HepG2 (cell line): ENCODE results near the gene APCDD1L. TPM values are rescaled to one million over a fixed set of nuclear protein-coding genes. Genes with fewer than 3 reads are reported as not detected.
A peak's percentile ranks its signal among the peaks of the same experiment; 100 is the strongest.

Experiments
- ATAC-seq: fragments of 200-7000 bp; cut with Tn5 transposase; 3 replicates; pipeline ENCODE4 v1.9.1; 2020; ENCODE audit warnings: mild to moderate bottlenecking, moderate library complexity
- BruUV-seq: library from RNA; stranded (reverse); fragments of 400-500 nt; replicated peaks from 2 replicates; lab custom pipeline; 2021; lab: Mats Ljungman, UMichigan
- CTCF ChIA-PET: fragments of 300-600 bp; formaldehyde crosslinking; extraction: SDS; loops from one replicate; lab custom pipeline; 2021; ENCODE audit warnings: low total read pairs, inconsistent platforms, low intra/inter-chr PET ratio; lab: Yijun Ruan, JAX
- POLR2A ChIA-PET: fragments of 350-600 bp; sonication (Branson Sonifier 250); formaldehyde crosslinking; loops from one replicate; lab custom pipeline; 2020; ENCODE audit warnings: antibody characterized with exemption, inconsistent platforms; lab: Yijun Ruan, JAX
- DNase-seq: peaks from one replicate; pipeline ENCODE4 v3.0.0-alpha.2; 2015; ENCODE audit warnings: low spot score
- FAIRE-seq: peaks from 3 replicates; lab custom pipeline; 2011; peaks lifted over from hg19 to GRCh38; lab: Jason Lieb, UNC
- H2AFZ ChIP-seq: one replicate; pipeline ENCODE4 v1.6.1; 2011; ENCODE audit warnings: low read length, inconsistent platforms
- H3K27ac ChIP-seq: fragments of 300-600 bp; 3 replicates; pipeline ENCODE4 v1.8.0; 2011; ENCODE audit warnings: mixed run types, mild to moderate bottlenecking, mixed read lengths, low read length, inconsistent platforms; ENCODE audit not compliant: insufficient read depth; ENCODE audit errors: extremely low read length
- H3K27me3 ChIP-seq, 2 experiments: fragments of 200-600 bp in 1 of 2; 2 replicates in 1 of 2; 3 replicates in 1 of 2; pipeline versions ENCODE4 v1.6.0 to v1.8.0; 2011; ENCODE audit warnings: low read length in 2 of 2, mild to moderate bottlenecking in 2 of 2, moderate library complexity in 2 of 2, inconsistent platforms in 1 of 2; ENCODE audit not compliant: insufficient read depth in 2 of 2, control insufficient read depth in 1 of 2
- H3K36me3 ChIP-seq, 2 experiments: fragments of 200-600 bp in 1 of 2; replicated peaks in 1 of 2; 2 replicates in 1 of 2; 3 replicates in 1 of 2; pipeline versions ENCODE4 v1.5.1 to v1.8.0; 2011; ENCODE audit warnings: low read length in 2 of 2, inconsistent platforms in 1 of 2; ENCODE audit not compliant: insufficient read depth in 2 of 2, control insufficient read depth in 1 of 2
- H3K4me1 ChIP-seq: 2 replicates; pipeline ENCODE4 v1.5.1; 2012; ENCODE audit warnings: low read length, inconsistent platforms; ENCODE audit not compliant: insufficient read depth
- H3K4me2 ChIP-seq: 2 replicates; pipeline ENCODE4 v1.6.0; 2011; ENCODE audit warnings: low read depth, low read length, inconsistent platforms
- H3K4me3 ChIP-seq, 3 experiments: fragments of 200-600 bp in 1 of 3; sonication (generic), shearing (Covaris generic) in 1 of 3; replicated peaks in 1 of 3; 2 replicates each; pipeline ENCODE4 v1.5.1; 2011 to 2016; ENCODE audit warnings: low read length in 3 of 3, inconsistent platforms in 2 of 3, low read depth in 2 of 3, mild to moderate bottlenecking in 2 of 3, control low read depth in 1 of 3, mixed read lengths in 1 of 3; ENCODE audit not compliant: insufficient read depth in 1 of 3
- H3K79me2 ChIP-seq: one replicate; pipeline ENCODE4 v1.6.1; 2011; ENCODE audit warnings: low read length, inconsistent platforms; ENCODE audit not compliant: insufficient read depth
- H3K9ac ChIP-seq: 2 replicates; pipeline ENCODE4 v1.6.0; 2011; ENCODE audit warnings: mild to moderate bottlenecking, low read depth, low read length, inconsistent platforms; ENCODE audit not compliant: insufficient read depth
- H3K9me3 ChIP-seq: 2 replicates; pipeline ENCODE4 v1.5.1; 2012; ENCODE audit warnings: mild to moderate bottlenecking, low read length
- H4K20me1 ChIP-seq: 2 replicates; pipeline ENCODE4 v1.6.0; 2011; ENCODE audit warnings: inconsistent platforms, mild to moderate bottlenecking, low read length, moderate library complexity; ENCODE audit not compliant: insufficient read depth
- MAFF ChIP-seq: IDR thresholded peaks from 2 replicates; pipeline ENCODE4 v1.6.1; 2011; ENCODE audit warnings: low read depth, low read length, improper control_type of control experiment
- MAFK ChIP-seq, 2 experiments: IDR thresholded peaks in 1 of 2; conservative IDR thresholded peaks in 1 of 2; 2 replicates each; pipeline ENCODE4 v1.6.1; 2011; ENCODE audit warnings: improper control_type of control experiment in 2 of 2, low read length in 2 of 2
- MATR3 ChIP-seq: sonication (generic); formaldehyde crosslinking; IDR thresholded peaks from 2 replicates; pipeline ENCODE4 v1.4.0; 2020; ENCODE audit warnings: missing genetic modification reagents
- NKX3-1 ChIP-seq: sonication (generic); formaldehyde crosslinking; IDR thresholded peaks from 2 replicates; pipeline ENCODE4 v1.5.0; 2020; ENCODE audit warnings: missing genetic modification reagents
- PAX8 ChIP-seq: sonication (generic); formaldehyde crosslinking; IDR thresholded peaks from 2 replicates; pipeline ENCODE4 v1.8.0; 2022; ENCODE audit warnings: mild to moderate bottlenecking, missing genetic modification reagents, borderline replicate concordance
- PRMT3 ChIP-seq: sonication (generic); formaldehyde crosslinking; IDR thresholded peaks from 2 replicates; pipeline ENCODE4 v1.8.1; 2022; ENCODE audit warnings: low read depth, mild to moderate bottlenecking, moderate library complexity, missing genetic modification reagents, borderline replicate concordance
- YEATS2 ChIP-seq: sonication (generic); formaldehyde crosslinking; IDR thresholded peaks from 2 replicates; pipeline ENCODE4 v1.4.0; 2020; ENCODE audit warnings: missing genetic modification reagents, borderline replicate concordance
- ZNF138 ChIP-seq: sonication (generic); formaldehyde crosslinking; IDR thresholded peaks from 2 replicates; pipeline ENCODE4 v1.5.0; 2020; ENCODE audit warnings: mild to moderate bottlenecking, low read depth, missing genetic modification reagents
- ZNF263 ChIP-seq: sonication (generic); formaldehyde crosslinking; IDR thresholded peaks from 2 replicates; pipeline ENCODE4 v1.4.0; 2020; ENCODE audit warnings: missing genetic modification reagents
- WGBS: methylation state at CpG from one replicate; pipeline ENCODE4 v1.1.6; 2017; ENCODE audit warnings: low lambda C conversion rate; 5-methylcytosine and 5-hydroxymethylcytosine counted together
- in situ Hi-C: cut with HindIII; loops from 2 replicates; pipeline ENCODE4 v1.10.0; 2017; ENCODE audit warnings: low pct_unique_long_range_greater_than_20kb; ENCODE audit not compliant: extremely low pct_ligation_motif_present
- intact Hi-C: fragments of 100-400 bp; cut with micrococcal nuclease; formaldehyde crosslinking; loops from one replicate; pipeline ENCODE4 v1.10.0; 2022; ENCODE audit not compliant: unreplicated experiment
- polyA plus RNA-seq, 8 experiments: library from polyadenylated mRNA; depleted of rRNA in 3 of 8; stranded (reverse) in 7 of 8; unstranded in 1 of 8; fragments of >200 nt; fragmentation: Illumina TruSeq in 4 of 8; extraction: Trizol in 4 of 8; gene quantifications; 2 replicates each; pipeline versions ENCODE4 v1.2.1 to v1.2.3, GENCODE V29; 2011 to 2016; ENCODE audit warnings: low read depth in 4 of 8, missing spikeins in 1 of 8, mixed read lengths in 1 of 8; ENCODE audit not compliant: insufficient read depth in 1 of 8
- total RNA-seq, 5 experiments: library from RNA; depleted of rRNA; stranded (reverse); fragments of >200 nt; fragmentation: Illumina TruSeq; extraction: Trizol; gene quantifications; 2 replicates each; pipeline ENCODE4 v1.2.3, GENCODE V29; 2016; ENCODE audit warnings: low read depth in 1 of 5

APCDD1L gene
- total and polyA plus RNA-seq, 2 of the 13 experiments (the other 11 are each of a cell fraction or from before 2014, with no cell fraction given) = not detected

DNA sequence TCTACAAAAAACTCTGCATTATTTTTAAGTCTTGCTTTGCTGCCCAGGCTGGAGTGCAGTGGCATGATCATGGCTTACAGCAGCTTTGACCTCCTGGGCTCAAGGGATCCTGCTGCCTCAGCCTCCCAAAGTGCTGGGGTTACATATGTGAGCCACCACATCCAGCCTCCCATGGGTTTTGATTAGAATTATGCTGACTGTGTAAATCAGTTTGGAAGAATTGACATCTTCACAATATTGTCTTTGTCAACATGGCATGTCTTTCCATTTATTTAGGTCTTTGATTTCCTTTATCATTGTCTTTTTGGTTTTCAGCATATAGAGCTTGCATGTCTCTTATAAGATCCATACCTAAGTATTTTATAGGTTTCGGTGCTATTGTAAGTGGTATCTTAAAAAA lies 13.2 kb upstream of the APCDD1L start:
- no peak for FAIRE-seq
- Histone ChIP-seq H3K4me1 (no peaks in the 10 kb centered on the region), H2AFZ (no peak overlapping the region), H4K20me1 (no peaks in the 10 kb centered on the region), H3K36me3 (no peaks in the 10 kb centered on the region), H3K27ac (no peak overlapping the region), H3K27me3 (peaks cover 0 to 8% of the 10 kb centered on the region in 2 experiments; a peak in 2 of 5 replicates), H3K9me3 (peaks cover 32% of the 10 kb centered on the region), H3K4me3 (no peak overlapping the region), H3K4me2 (no peak overlapping the region), H3K9ac (no peak overlapping the region), H3K79me2 (no peaks in the 10 kb centered on the region)
- CTCF ChIA-PET = no interaction called here
- intact Hi-C loops = no loop called here
- no TSS peak for BruUV-seq
- no peak for DNase-seq
- in situ Hi-C loops = no loop called here
- 2% methylated on average over 1 of the region's 1 CpG for WGBS
- no peak for TF ChIP-seq ZNF138 (CRISPR knock-in tag)
- no peak for TF ChIP-seq PRMT3 (CRISPR knock-in tag)
- peak; percentile 94 to 95 for TF ChIP-seq MAFK (conservative IDR thresholded peaks at IDR 0.05 in 1 of 2, IDR thresholded peaks at IDR 0.05 in 1 of 2; ENCODE audit: low read length in 2 of 2)
- no peak for TF ChIP-seq NKX3-1 (CRISPR knock-in tag)
- TF ChIP-seq MAFF = peak; percentile 95
- no peak for TF ChIP-seq ZNF263 (CRISPR knock-in tag)
- no peak for TF ChIP-seq YEATS2 (CRISPR knock-in tag)
- POLR2A ChIA-PET = no interaction called here
- no peak for ATAC-seq

DNA sequence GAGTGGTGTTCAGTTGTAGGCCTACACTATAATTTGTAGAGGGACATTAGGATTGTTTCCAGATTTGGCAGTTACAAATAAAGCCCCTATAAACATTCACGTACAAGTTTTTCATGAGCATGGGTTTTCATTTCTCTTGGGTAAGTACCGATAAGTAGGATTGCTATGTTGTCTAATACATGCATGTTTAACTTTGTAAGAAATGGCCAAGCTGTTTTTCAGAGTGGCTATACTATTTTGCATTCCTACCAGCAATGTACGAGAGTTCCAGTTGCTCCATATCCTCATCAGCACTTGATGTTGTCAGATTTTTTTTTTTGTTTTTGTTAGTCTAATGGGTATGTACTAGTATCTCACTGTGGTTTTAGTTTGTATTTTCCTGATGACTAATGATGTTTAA lies 11.2 kb upstream of the APCDD1L start:
- H3K79me2 ChIP-seq = no peaks in the 10 kb centered on the region
- FAIRE-seq = no peak
- in situ Hi-C loops (no loop called here), intact Hi-C loops (no loop called here)
- 14% methylated on average over 3 of the region's 3 CpGs for WGBS
- no peak overlapping the region for H3K27ac ChIP-seq
- no peaks in the 10 kb centered on the region for H3K36me3 ChIP-seq
- H3K4me3 ChIP-seq = no peak overlapping the region
- ChIA-PET POLR2A (no interaction called here), CTCF (no interaction called here)
- ATAC-seq = no peak
- H3K9me3 ChIP-seq = peaks cover 23% of the 10 kb centered on the region
- TF ChIP-seq PAX8 (CRISPR knock-in tag) = no peak
- TF ChIP-seq MATR3 (CRISPR knock-in tag) = no peak
- no peaks in the 10 kb centered on the region for H4K20me1 ChIP-seq
- H3K9ac ChIP-seq = no peak overlapping the region
- no peak overlapping the region for H2AFZ ChIP-seq
- no TSS peak for BruUV-seq
- H3K4me1 ChIP-seq = no peaks in the 10 kb centered on the region
- peaks cover 0 to 25% of the 10 kb centered on the region in 2 experiments; a peak in 2 of 5 replicates for H3K27me3 ChIP-seq
- DNase-seq = no peak
- no peak overlapping the region for H3K4me2 ChIP-seq
